H9 (cell line): Measurements from ENCODE around the gene MALT1. TPM values are rescaled to one million over a fixed set of nuclear protein-coding genes. Genes with fewer than 3 reads are reported as not detected.

Experiments
- DNase-seq: peaks from one replicate; pipeline ENCODE4 v3.0.0-alpha.2; 2017
- H2AFZ ChIP-seq: one replicate; pipeline ENCODE4 v1.6.1; 2013; ENCODE audit warnings: mild to moderate bottlenecking, low read length, control low read depth, moderate library complexity
- H2AK5ac ChIP-seq: 2 replicates; pipeline ENCODE4 v1.6.1; 2013; ENCODE audit warnings: low read length, control low read depth, mixed read lengths; ENCODE audit not compliant: insufficient read length
- H2BK120ac ChIP-seq: one replicate; pipeline ENCODE4 v1.6.1; 2013; ENCODE audit warnings: low read depth, mild to moderate bottlenecking, low read length, control low read depth, inconsistent platforms; ENCODE audit not compliant: poor library complexity, severe bottlenecking
- H2BK12ac ChIP-seq: 2 replicates; pipeline ENCODE4 v1.6.1; 2013; ENCODE audit warnings: low read length, control low read depth, mixed read lengths, low read depth; ENCODE audit not compliant: insufficient read length
- H2BK15ac ChIP-seq: 2 replicates; pipeline ENCODE4 v1.6.1; 2013; ENCODE audit warnings: low read depth, low read length, control low read depth
- H2BK20ac ChIP-seq: one replicate; pipeline ENCODE4 v1.6.1; 2013; ENCODE audit warnings: low read depth, mild to moderate bottlenecking, low read length, control low read depth, inconsistent platforms; ENCODE audit not compliant: poor library complexity, severe bottlenecking
- H2BK5ac ChIP-seq: 2 replicates; pipeline ENCODE4 v1.6.1; 2013; ENCODE audit warnings: low read length, control low read depth, mixed read lengths; ENCODE audit not compliant: insufficient read length
- H3K14ac ChIP-seq: 2 replicates; pipeline ENCODE4 v1.6.1; 2013; ENCODE audit warnings: low read length, control low read depth; ENCODE audit not compliant: insufficient read depth
- H3K18ac ChIP-seq: 2 replicates; pipeline ENCODE4 v1.6.1; 2013; ENCODE audit warnings: low read depth, mild to moderate bottlenecking, mixed read lengths, low read length, control low read depth; ENCODE audit not compliant: insufficient read length
- H3K23ac ChIP-seq: 2 replicates; pipeline ENCODE4 v1.6.1; 2013; ENCODE audit warnings: low read length, control low read depth, mixed read lengths, low read depth; ENCODE audit not compliant: insufficient read length
- H3K23me2 ChIP-seq: 2 replicates; pipeline ENCODE4 v1.6.1; 2013; ENCODE audit warnings: low read depth, mild to moderate bottlenecking, mixed read lengths, low read length, control low read depth; ENCODE audit not compliant: insufficient read length, poor library complexity, severe bottlenecking
- H3K27ac ChIP-seq: 2 replicates; pipeline ENCODE4 v1.5.1; 2013; ENCODE audit warnings: low read length, control low read depth, mixed read lengths, low read depth; ENCODE audit not compliant: insufficient read length
- H3K27me3 ChIP-seq: 2 replicates; pipeline ENCODE4 v1.6.1; 2013; ENCODE audit warnings: low read length, control low read depth, inconsistent platforms; ENCODE audit not compliant: insufficient read depth
- H3K4ac ChIP-seq: 2 replicates; pipeline ENCODE4 v1.6.1; 2013; ENCODE audit warnings: low read depth, mild to moderate bottlenecking, control low read depth, inconsistent platforms, low read length, moderate library complexity
- H3K4me1 ChIP-seq: 2 replicates; pipeline ENCODE4 v1.6.1; 2013; ENCODE audit warnings: low read length, control low read depth, inconsistent platforms; ENCODE audit not compliant: insufficient read depth
- H3K4me2 ChIP-seq: 2 replicates; pipeline ENCODE4 v1.6.1; 2013; ENCODE audit warnings: low read length, control low read depth, mixed read lengths; ENCODE audit not compliant: insufficient read length, insufficient read depth
- H3K56ac ChIP-seq: 2 replicates; pipeline ENCODE4 v1.6.1; 2013; ENCODE audit warnings: low read depth, mild to moderate bottlenecking, mixed read lengths, low read length, control low read depth; ENCODE audit not compliant: insufficient read length
- H3K79me1 ChIP-seq: 2 replicates; pipeline ENCODE4 v1.6.1; 2013; ENCODE audit warnings: low read depth, mild to moderate bottlenecking, moderate library complexity, low read length, control low read depth, inconsistent platforms; ENCODE audit not compliant: insufficient read depth, poor library complexity, severe bottlenecking
- H3K79me2 ChIP-seq: 2 replicates; pipeline ENCODE4 v1.6.1; 2013; ENCODE audit warnings: low read length, control low read depth, inconsistent platforms; ENCODE audit not compliant: insufficient read depth
- H3K9ac ChIP-seq: 2 replicates; pipeline ENCODE4 v1.6.1; 2013; ENCODE audit warnings: low read length, control low read depth, mixed read lengths; ENCODE audit not compliant: insufficient read length; ENCODE audit errors: extremely low read depth
- H3K9me3 ChIP-seq: one replicate; pipeline ENCODE4 v1.6.1; 2013; ENCODE audit warnings: low read depth, low read length, inconsistent platforms; ENCODE audit not compliant: control insufficient read depth
- H3T11ph ChIP-seq: one replicate; pipeline ENCODE4 v1.6.1; 2013; ENCODE audit warnings: mild to moderate bottlenecking, low read length, control low read depth, inconsistent platforms
- H4K20me1 ChIP-seq: one replicate; pipeline ENCODE4 v1.6.1; 2013; ENCODE audit not compliant: control insufficient read depth, insufficient read length, insufficient read depth
- H4K5ac ChIP-seq: 2 replicates; pipeline ENCODE4 v1.6.1; 2013; ENCODE audit warnings: low read depth, mild to moderate bottlenecking, mixed read lengths, low read length, control low read depth; ENCODE audit not compliant: insufficient read length
- H4K8ac ChIP-seq: replicated peaks from 2 replicates; pipeline ENCODE4 v1.6.1; 2013; ENCODE audit warnings: low read length, control low read depth, mixed read lengths, low read depth; ENCODE audit not compliant: insufficient read length
- H4K91ac ChIP-seq: 2 replicates; pipeline ENCODE4 v1.6.1; 2013; ENCODE audit warnings: low read depth, mild to moderate bottlenecking, moderate library complexity, mixed read lengths, low read length, control low read depth; ENCODE audit not compliant: insufficient read length
- H3K27ac Mint-ChIP-seq, 3 experiments: 2 replicates in 2 of 3; 3 replicates in 1 of 3; pipeline ENCODE4 v1.8.0; 2020 to 2021; ENCODE audit warnings: mixed read lengths in 3 of 3, mild to moderate bottlenecking in 1 of 3, moderate library complexity in 1 of 3
- H3K27me3 Mint-ChIP-seq: 2 replicates; pipeline ENCODE4 v1.8.0; 2021; ENCODE audit warnings: low read depth, mild to moderate bottlenecking, moderate library complexity, mixed read lengths
- H3K36me3 Mint-ChIP-seq, 3 experiments: 2 replicates in 2 of 3; 3 replicates in 1 of 3; pipeline ENCODE4 v1.8.0; 2020 to 2021; ENCODE audit warnings: low read depth in 3 of 3, mixed read lengths in 3 of 3; ENCODE audit not compliant: insufficient read depth in 1 of 3
- H3K4me1 Mint-ChIP-seq, 2 experiments: 2 replicates each; pipeline ENCODE4 v1.8.0; 2020; ENCODE audit warnings: mixed read lengths in 2 of 2
- H3K4me3 Mint-ChIP-seq, 2 experiments: 2 replicates in 1 of 2; 3 replicates in 1 of 2; pipeline ENCODE4 v1.8.0; 2020 to 2021; ENCODE audit warnings: mild to moderate bottlenecking in 2 of 2, mixed read lengths in 2 of 2, moderate library complexity in 1 of 2
- H3K9me3 Mint-ChIP-seq, 2 experiments: 2 replicates in 1 of 2; 3 replicates in 1 of 2; pipeline ENCODE4 v1.8.0; 2020; ENCODE audit warnings: mild to moderate bottlenecking in 2 of 2, mixed read lengths in 2 of 2, moderate library complexity in 1 of 2
- WGBS: extraction: QIAGEN DNeasy Blood & Tissue Kit; methylation state at CpG from one replicate; pipeline ENCODE4 v1.1.7; 2013; ENCODE audit warnings: missing lambda C conversion rate, low lambda C conversion rate, mixed read lengths; ENCODE audit not compliant: insufficient read length; ENCODE audit errors: extremely low coverage; 5-methylcytosine and 5-hydroxymethylcytosine counted together
- total RNA-seq: library from RNA; stranded (reverse); gene quantifications from 2 replicates; pipeline ENCODE4 v1.2.1, GENCODE V29; 2021
- TF ChIP-seq, protein P1 (sequence below): fragments of 200-600 bp; sonication (generic); conservative IDR thresholded peaks from 3 replicates; pipeline ENCODE4 v1.8.0; 2021; ENCODE audit warnings: antibody characterized with exemption, mild to moderate bottlenecking

Gene MALT1
- total RNA-seq, 1 experiment from 2014 or later = 18.1 TPM

- no CpG with 5 or more reads among the region's 10 CpGs for WGBS
- Histone ChIP-seq H3K4me2 (no peak overlapping the region), H4K5ac (no peak overlapping the region), H3K27me3 (no peaks in the 10 kb centered on the region), H3K9me3 (no peaks in the 10 kb centered on the region), H2BK15ac (no peak overlapping the region), H3K23me2 (no peaks in the 10 kb centered on the region), H3K4ac (no peak overlapping the region), H2AFZ (no peak overlapping the region), H3K27ac (no peak overlapping the region), H4K91ac (no peak overlapping the region), H4K20me1 (no peaks in the 10 kb centered on the region), H3K14ac (no peak overlapping the region), H2BK20ac (no peak overlapping the region), H3T11ph (no peak overlapping the region), H2BK5ac (no peak overlapping the region), H2BK12ac (no peak overlapping the region), H3K9ac (no peak overlapping the region), H3K79me1 (no peaks in the 10 kb centered on the region), H3K79me2 (no peaks in the 10 kb centered on the region), H3K23ac (no peak overlapping the region), H2AK5ac (no peak overlapping the region), H3K56ac (no peak overlapping the region), H3K4me1 (peaks cover 6% of the 10 kb centered on the region), H4K8ac (no peak overlapping the region), H3K18ac (no peak overlapping the region), H2BK120ac (no peak overlapping the region)
- peaks cover 2% of the 10 kb centered on the region for H3K27me3 Mint-ChIP-seq
- DNase-seq = no peak
- no peak overlapping the region for H3K27ac Mint-ChIP-seq
- TF ChIP-seq, protein P1, sequence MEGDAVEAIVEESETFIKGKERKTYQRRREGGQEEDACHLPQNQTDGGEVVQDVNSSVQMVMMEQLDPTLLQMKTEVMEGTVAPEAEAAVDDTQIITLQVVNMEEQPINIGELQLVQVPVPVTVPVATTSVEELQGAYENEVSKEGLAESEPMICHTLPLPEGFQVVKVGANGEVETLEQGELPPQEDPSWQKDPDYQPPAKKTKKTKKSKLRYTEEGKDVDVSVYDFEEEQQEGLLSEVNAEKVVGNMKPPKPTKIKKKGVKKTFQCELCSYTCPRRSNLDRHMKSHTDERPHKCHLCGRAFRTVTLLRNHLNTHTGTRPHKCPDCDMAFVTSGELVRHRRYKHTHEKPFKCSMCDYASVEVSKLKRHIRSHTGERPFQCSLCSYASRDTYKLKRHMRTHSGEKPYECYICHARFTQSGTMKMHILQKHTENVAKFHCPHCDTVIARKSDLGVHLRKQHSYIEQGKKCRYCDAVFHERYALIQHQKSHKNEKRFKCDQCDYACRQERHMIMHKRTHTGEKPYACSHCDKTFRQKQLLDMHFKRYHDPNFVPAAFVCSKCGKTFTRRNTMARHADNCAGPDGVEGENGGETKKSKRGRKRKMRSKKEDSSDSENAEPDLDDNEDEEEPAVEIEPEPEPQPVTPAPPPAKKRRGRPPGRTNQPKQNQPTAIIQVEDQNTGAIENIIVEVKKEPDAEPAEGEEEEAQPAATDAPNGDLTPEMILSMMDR = no peak
- peaks cover 37% of the 10 kb centered on the region in 2 experiments for H3K4me1 Mint-ChIP-seq
- H3K36me3 Mint-ChIP-seq = no peaks in the 10 kb centered on the region; a peak in 2 of 7 replicates
- H3K4me3 Mint-ChIP-seq = no peak overlapping the region
- no peaks in the 10 kb centered on the region for H3K9me3 Mint-ChIP-seq
Observed at GRCh38 chr18:58625839-58626238, 45.4 kb upstream of the MALT1 start.
